ENCODE data around the gene MYT1.

GRCh38 chr20:64198347-64198746 lies 34.1 kb downstream of the MYT1 start:
- TF ChIP-seq CTCF (IDR thresholded peaks at IDR 0.05) (no peak), POLR2A (IDR thresholded peaks at IDR 0.05) (no peak)
